HG03457 (cell line): Measurements from ENCODE around the gene LURAP1L.
A peak's percentile ranks its signal among the peaks of the same experiment; 100 is the strongest.

ENCODE experiments used
- ATAC-seq: cut with Tn5 transposase; IDR thresholded peaks from one replicate; pipeline ENCODE4 v1.9.1; 2021; ENCODE audit warnings: moderate number of reproducible peaks; ENCODE audit not compliant: unreplicated experiment

The LURAP1L gene, protein sequence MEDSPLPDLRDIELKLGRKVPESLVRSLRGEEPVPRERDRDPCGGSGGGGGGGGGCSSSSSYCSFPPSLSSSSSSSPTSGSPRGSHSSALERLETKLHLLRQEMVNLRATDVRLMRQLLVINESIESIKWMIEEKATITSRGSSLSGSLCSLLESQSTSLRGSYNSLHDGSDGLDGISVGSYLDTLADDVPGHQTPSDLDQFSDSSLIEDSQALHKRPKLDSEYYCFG

GRCh38 chr9:12774861-12775678, at the start of gene LURAP1L:
LURAP1L (plus strand) TSS chr9:12775020; CDS start chr9:12775716, 696 bp downstream.
- no peak for ATAC-seq

- ATAC-seq: no peak
Measured at GRCh38 chr9:12726795-12727194, 48.0 kb upstream of the LURAP1L start.

DNA sequence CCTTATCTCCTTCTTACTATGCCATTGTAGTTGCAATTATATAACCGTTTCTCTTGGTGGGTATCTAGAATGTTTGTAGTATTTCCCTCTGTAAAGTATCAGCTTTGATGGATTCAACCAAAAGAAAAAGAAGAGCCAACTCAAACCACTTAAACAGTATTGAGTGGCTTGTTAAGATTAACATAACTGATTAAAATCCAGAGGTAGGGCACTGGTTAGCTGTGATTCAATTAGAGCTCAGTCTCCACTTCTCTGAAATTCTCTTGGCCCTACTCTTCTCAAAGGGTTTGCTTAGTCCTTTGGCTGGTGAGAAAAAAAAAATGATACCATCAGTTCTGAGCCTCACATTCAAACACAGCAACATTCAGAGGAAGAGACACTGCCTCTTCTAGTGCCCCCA, 44.6 kb upstream of the LURAP1L start:
- ATAC-seq: no peak

GRCh38 chr9:12730927-12731326, 43.9 kb upstream of the LURAP1L start:
- no peak for ATAC-seq

DNA sequence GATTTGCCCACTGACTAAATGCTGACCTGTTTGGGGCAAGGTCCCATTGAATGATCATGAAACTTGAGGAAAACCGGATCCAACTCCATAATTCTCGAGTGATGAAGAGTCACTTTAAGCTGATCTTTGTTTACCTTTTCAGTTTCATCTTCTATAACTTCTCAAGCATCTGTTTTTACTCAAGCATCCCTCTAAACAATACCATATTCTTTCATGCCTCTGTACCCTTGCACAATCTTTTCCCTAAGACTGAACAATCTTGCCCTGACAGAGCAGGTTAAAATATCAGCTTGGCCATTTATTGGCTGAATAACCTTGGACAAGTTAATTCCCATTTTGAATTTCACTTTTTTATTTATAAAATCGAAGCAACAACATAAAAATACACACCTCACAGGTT, 41.8 kb upstream of the LURAP1L start:
- ATAC-seq: no peak

DNA sequence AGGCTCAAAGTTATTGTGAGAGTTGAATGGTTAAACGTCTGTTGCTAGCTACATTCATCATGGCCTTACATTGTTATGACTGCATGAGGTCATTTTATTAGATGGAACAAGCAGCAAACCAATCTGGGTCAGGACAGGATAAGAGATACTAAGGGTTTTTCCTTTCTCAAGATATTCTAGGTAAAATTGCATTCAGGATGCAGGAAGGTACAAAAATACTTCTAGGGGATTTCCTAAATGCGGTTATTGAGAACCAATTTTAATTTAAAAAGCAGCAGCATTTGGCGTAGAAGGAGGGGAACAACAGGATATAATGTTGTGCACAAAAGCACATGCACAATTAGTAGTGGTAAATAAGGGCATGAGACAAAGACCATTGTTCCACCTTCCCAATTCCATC, 39.2 kb upstream of the LURAP1L start:
- ATAC-seq: no peak

- ATAC-seq: no peak
Measured at GRCh38 chr9:12737871-12738270, 36.9 kb upstream of the LURAP1L start.

GRCh38 chr9:12739014-12739652, 35.7 kb upstream of the LURAP1L start:
- no peak for ATAC-seq

- ATAC-seq: no peak
Measured at GRCh38 chr9:12740845-12741244, 34.0 kb upstream of the LURAP1L start.

DNA sequence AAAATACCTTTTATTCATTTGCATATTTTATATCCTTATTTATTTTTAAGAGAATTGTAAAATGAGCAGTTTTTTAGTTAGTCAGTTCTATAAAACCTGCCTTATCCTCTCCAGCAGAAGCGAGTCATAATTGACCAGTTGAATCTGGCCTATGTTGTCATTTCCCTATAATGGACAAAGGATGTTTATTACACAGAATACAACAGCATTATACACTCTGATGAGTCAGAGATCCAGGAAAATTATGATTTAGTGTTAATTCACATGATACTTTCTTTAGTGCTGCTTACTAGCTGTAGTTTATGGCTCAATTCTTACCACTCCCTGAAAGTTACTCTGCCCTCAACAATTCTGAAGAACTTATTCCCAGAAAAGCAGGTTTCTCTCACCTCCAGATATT, 26.8 kb upstream of the LURAP1L start:
- no peak for ATAC-seq

DNA sequence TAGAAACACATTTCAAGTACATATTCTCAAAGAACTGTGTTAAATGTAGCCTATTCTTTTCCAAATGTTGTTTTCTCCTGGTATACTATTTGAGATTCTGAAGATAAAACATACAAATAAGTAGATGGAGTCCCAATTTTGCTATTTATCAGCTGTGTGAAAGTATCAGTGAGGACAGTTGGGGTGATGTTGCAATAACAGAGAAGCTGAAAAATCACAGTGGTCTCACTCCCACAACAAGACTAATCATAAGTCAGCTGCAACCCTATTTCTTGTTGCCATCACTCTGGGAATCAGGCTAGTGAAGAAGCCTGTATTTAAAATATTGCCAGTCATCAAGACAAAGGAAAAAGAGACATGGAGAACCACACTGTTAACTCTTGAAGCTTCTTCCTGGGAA, 25.9 kb upstream of the LURAP1L start:
- no peak for ATAC-seq

DNA sequence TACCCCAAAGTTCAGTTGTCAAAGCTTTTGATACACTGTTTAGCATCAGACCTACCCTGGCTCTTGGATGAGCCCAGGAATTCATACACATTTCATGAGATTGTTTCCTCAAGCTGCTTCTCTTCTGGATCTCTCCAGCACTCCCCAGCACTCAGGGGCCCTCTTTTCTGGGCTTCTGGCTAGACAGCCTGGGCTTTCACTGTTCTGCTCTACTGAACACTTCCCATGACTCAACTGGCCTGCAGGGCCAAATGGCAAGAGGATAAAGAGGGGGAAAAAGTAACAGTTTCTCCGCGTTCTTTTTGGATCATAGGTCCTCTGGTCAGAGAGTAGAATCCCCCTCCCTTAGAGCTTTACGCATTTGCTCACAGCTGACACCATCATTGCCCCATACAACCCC, 20.9 kb upstream of the LURAP1L start:
- ATAC-seq: no peak

DNA sequence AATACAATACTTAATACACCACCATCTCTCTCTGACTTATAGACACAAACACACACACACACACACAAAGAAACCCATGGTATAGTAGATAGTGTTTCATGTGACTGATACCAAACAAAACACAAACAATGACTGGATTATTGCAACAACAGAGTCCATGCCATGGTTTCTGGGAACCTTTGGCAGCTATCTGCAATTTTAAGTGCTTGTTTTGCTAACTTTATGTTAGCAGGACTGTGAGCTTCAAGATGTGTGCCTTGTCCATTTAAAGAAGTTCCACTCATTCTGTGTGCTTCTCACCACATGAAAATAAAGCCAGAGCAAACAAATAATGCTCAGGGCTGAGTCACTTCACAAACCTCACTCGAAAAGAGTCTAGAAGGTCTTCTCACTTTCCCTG, 15.1 kb upstream of the LURAP1L start:
- ATAC-seq: no peak

GRCh38 chr9:12760758-12761157, 14.1 kb upstream of the LURAP1L start:
- ATAC-seq: no peak

- ATAC-seq: no peak
Measured at GRCh38 chr9:12764150-12764549, 10.7 kb upstream of the LURAP1L start.

DNA sequence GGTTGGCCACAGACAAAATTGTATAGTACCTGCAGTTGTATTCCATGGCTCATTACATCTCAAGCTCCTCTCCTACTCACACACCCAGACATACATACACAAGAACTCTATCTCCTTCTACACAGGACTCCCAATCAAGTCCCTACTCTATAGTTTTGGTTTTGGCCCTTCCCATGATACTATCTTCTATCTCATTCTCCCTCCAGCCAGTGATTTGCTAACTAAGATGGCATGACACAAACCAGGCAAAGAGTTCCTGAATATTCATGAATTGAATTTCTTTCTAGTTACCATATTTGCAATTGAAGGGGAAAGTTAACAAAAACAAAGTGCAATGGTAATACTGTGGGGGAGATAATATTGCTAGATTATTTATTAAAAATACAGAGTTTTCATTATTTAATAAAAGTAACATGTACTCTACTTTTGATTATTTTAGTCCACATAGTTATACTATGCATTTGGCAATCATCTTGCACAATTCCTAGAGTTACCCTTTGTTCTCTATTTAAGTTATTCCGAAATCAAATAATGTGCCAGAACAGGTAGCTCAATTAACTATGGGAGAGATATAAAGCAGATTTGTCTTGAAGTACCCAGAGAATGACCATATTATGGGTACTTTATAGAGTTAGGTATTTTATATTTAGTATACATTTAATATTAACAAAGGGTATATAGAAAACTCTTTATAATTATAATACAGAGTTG, 9.6 kb upstream of the LURAP1L start:
- ATAC-seq: no peak

GRCh38 chr9:12766357-12766756, 8.5 kb upstream of the LURAP1L start:
- no peak for ATAC-seq

- no peak for ATAC-seq
Measured at GRCh38 chr9:12770261-12770660, 4.6 kb upstream of the LURAP1L start.

DNA sequence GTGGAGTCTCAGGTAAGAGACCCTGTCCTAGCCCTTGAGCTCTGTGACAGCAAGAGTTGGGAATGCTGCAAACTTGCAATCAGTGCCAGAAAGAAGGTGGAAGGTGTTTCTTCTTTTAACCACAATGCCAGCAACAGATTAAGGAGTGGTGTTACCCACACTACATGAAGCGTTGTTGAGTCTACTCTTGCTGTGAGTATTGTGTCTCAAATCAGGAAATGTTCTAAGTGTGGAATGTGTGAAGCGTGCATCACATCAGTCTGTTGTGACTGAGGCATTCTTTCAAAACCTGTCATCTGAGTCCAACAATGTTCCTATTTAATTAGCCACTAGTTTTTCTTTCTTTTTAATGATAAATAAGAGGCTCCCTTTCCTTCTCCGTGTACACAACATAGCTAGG, 2.9 kb upstream of the LURAP1L start:
- no peak for ATAC-seq

DNA sequence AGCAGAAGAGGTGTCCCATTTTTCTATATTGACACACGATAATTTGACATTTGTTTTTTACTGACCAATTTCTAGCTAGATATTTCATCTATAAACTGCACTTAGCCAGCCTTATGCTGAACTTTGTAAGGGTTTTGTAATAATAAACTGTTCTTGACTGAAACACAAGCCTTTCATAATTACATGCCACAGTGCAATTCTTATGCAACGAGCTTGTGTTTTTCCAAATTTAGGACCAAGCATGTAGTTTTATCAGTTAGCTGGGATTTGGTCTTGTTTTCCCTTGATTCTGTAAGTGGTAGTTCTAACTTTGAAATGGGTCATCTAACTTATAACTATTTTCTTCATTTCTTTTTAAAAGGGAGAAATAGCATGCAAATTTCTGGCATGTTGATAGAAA, 1.3 kb upstream of the LURAP1L start:
- no peak for ATAC-seq

DNA sequence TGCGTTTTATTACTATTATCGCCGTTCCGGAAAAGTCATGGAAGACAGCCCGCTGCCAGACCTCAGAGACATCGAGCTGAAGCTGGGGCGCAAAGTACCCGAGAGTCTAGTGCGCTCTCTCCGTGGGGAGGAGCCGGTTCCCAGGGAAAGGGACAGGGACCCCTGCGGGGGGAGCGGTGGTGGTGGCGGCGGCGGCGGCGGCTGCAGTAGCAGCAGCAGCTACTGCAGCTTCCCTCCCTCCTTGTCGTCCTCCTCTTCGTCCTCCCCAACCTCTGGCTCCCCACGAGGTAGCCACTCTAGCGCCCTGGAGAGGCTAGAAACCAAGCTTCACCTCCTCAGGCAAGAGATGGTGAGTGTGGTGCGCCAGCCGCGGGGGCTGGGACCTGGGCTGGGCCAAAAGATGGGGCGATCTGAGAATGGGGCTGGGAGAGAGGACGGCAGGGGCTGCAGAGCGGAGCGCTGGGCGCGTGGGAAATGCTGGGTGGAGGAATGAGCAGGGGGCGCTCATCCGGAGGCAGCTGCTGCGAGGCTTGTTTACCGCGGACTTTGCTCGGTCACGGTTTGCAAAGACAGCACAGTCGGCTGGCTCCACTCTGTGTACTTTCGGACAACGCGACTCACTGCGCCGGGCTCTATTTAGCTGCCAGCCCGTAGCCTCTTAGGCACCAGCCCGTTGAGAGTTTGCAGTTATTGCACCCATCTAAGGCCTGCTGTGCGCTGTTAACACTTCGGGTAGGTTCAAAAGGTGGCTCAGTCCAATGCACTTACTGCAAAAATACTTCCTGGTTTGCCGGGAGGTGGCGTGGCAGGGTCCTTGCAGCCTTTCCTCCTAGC, 1.1 kb downstream of the LURAP1L start:
- ATAC-seq: peak; percentile 79
